ENCODE data around the gene FOLR2.

The FOLR2 gene

GRCh38 chr11:72226701-72227100, 10.1 kb downstream of the FOLR2 start:
- CTCF ChIA-PET: no interaction called here
- no peak for TF ChIP-seq ARNT (IDR thresholded peaks at IDR 0.05)
- no peak for TF ChIP-seq ZNF384 (IDR thresholded peaks at IDR 0.05)
- TF ChIP-seq FOXA1 (IDR thresholded peaks at IDR 0.05): no peak
- TF ChIP-seq HDGF (IDR thresholded peaks at IDR 0.05; ENCODE audit: borderline replicate concordance): no peak
- TF ChIP-seq TARDBP (IDR thresholded peaks at IDR 0.05): no peak
- no peak for TF ChIP-seq NFRKB (IDR thresholded peaks at IDR 0.05)
- no peak for TF ChIP-seq L3MBTL2 (conservative IDR thresholded peaks at IDR 0.05)
- TF ChIP-seq FOXM1 (IDR thresholded peaks at IDR 0.05; ENCODE audit: borderline replicate concordance): no peak
- TF ChIP-seq CTBP1 (IDR thresholded peaks at IDR 0.05; ENCODE audit: borderline replicate concordance): no peak
- TF ChIP-seq FOXK2 (IDR thresholded peaks at IDR 0.05): no peak
- TF ChIP-seq, protein P1, sequence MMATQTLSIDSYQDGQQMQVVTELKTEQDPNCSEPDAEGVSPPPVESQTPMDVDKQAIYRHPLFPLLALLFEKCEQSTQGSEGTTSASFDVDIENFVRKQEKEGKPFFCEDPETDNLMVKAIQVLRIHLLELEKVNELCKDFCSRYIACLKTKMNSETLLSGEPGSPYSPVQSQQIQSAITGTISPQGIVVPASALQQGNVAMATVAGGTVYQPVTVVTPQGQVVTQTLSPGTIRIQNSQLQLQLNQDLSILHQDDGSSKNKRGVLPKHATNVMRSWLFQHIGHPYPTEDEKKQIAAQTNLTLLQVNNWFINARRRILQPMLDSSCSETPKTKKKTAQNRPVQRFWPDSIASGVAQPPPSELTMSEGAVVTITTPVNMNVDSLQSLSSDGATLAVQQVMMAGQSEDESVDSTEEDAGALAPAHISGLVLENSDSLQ (IDR thresholded peaks at IDR 0.05): no peak
- no peak for TF ChIP-seq SP1 (IDR thresholded peaks at IDR 0.05)
- no peak for TF ChIP-seq ELF4 (IDR thresholded peaks at IDR 0.05)
- no peak for TF ChIP-seq BHLHE40 (IDR thresholded peaks at IDR 0.05; ENCODE audit: borderline replicate concordance)
- TF ChIP-seq SUZ12 (IDR thresholded peaks at IDR 0.05): no peak
- no peak for TF ChIP-seq LEF1 (IDR thresholded peaks at IDR 0.05; ENCODE audit: borderline replicate concordance)
- POLR2A ChIA-PET: interaction anchor here (6.4 kb wide), 1 partner anchor 10 kb away, joined by 45 read pairs; no protein-coding TSS in a partner anchor
- DNase-seq (ENCODE audit: extremely low spot score): no peak

- TF ChIP-seq L3MBTL2 (conservative IDR thresholded peaks at IDR 0.05) (no peak), ELF4 (IDR thresholded peaks at IDR 0.05) (no peak), FOXK2 (IDR thresholded peaks at IDR 0.05) (no peak), ARNT (IDR thresholded peaks at IDR 0.05) (no peak), HDGF (IDR thresholded peaks at IDR 0.05; ENCODE audit: borderline replicate concordance) (no peak)
- ChIA-PET POLR2A (interaction anchor here (6.4 kb wide), 1 partner anchor 9 kb away, joined by 45 read pairs; no protein-coding TSS in a partner anchor), CTCF (no interaction called here)
- no peak for DNase-seq (ENCODE audit: extremely low spot score)
Measured at GRCh38 chr11:72227316-72228228, 11.0 kb downstream of the FOLR2 start.

- CTCF ChIA-PET: no interaction called here
- TF ChIP-seq ARNT (IDR thresholded peaks at IDR 0.05) (no peak), LEF1 (IDR thresholded peaks at IDR 0.05; ENCODE audit: borderline replicate concordance) (no peak), SUZ12 (IDR thresholded peaks at IDR 0.05) (no peak), ELF4 (IDR thresholded peaks at IDR 0.05) (no peak), FOXK2 (IDR thresholded peaks at IDR 0.05) (no peak), L3MBTL2 (conservative IDR thresholded peaks at IDR 0.05) (no peak)
- DNase-seq (ENCODE audit: extremely low spot score): no peak
- POLR2A ChIA-PET: no interaction called here
Measured at GRCh38 chr11:72228229-72228843, 11.7 kb downstream of the FOLR2 start.

DNA sequence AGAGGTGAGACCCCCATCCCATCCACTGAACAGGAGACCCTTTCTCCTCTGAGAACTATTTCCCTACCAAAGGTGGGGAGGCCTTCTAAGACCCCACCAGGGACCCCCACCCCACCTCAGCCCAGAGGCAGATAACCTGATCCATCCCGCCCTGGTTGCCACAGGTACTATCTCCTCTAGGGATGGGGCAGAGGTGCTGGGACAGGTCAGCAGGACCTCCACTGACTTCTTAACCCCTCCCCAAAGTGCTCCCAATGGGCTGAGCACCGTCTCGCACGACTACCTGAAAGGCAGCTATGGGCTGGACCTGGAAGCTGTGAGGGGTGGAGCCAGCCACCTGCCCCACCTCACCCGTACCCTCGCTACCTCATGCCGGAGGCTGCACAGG, 12.2 kb downstream of the FOLR2 start:
- DNase-seq (ENCODE audit: extremely low spot score): no peak
- TF ChIP-seq HDGF (IDR thresholded peaks at IDR 0.05; ENCODE audit: borderline replicate concordance) (no peak), SUZ12 (IDR thresholded peaks at IDR 0.05) (no peak), CTBP1 (IDR thresholded peaks at IDR 0.05; ENCODE audit: borderline replicate concordance) (no peak), FOXK2 (IDR thresholded peaks at IDR 0.05) (no peak)
- TF ChIP-seq, protein P1 (IDR thresholded peaks at IDR 0.05): no peak
- POLR2A ChIA-PET: no interaction called here
- CTCF ChIA-PET: interaction anchor here (0.7 kb wide), 1 partner anchor 76 kb away, joined by 3 read pairs; no protein-coding TSS in a partner anchor

DNA sequence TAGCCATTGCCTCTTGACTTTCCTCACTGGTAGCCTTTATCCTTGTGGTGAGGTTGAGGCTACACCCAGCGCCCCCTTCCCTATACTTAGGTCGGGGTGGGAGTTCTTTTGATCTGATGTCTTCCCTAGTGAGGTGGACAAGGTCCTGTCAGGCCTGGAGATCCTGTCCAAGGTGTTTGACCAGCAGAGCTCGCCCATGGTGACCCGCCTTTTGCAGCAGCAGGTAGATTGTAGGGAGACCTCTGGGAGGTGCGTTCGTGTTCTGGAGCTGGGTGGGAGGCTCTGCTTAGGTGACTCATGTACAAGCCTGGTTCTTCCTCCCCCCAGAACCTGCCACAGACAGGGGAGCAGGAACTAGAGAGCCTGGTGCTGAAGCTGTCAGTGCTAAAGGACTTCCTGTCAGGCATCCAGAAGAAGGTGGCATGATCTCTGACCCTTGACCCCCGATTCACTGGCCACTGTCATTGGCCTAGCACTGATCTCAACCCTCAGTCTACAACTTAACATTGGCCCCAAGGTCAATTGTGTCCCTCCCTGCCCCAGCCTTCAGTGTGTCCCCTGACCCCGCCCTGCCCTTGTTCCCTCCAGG, 12.8 kb downstream of the FOLR2 start:
- ChIA-PET POLR2A (no interaction called here), CTCF (interaction anchor here (0.7 kb wide), 1 partner anchor 76 kb away, joined by 3 read pairs; no protein-coding TSS in a partner anchor)
- DNase-seq (ENCODE audit: extremely low spot score): no peak

GRCh38 chr11:72229925-72230763, 13.6 kb downstream of the FOLR2 start:
- no peak for TF ChIP-seq HDGF (IDR thresholded peaks at IDR 0.05; ENCODE audit: borderline replicate concordance)
- CTCF ChIA-PET: no interaction called here
- DNase-seq (ENCODE audit: extremely low spot score): no peak
- POLR2A ChIA-PET: no interaction called here

More for the DNA sequence above, 12.8 kb downstream of the FOLR2 start:
- TF ChIP-seq SP1 (IDR thresholded peaks at IDR 0.05) (no peak), L3MBTL2 (conservative IDR thresholded peaks at IDR 0.05) (no peak), SUZ12 (IDR thresholded peaks at IDR 0.05) (no peak), FOXA1 (IDR thresholded peaks at IDR 0.05) (no peak), BHLHE40 (IDR thresholded peaks at IDR 0.05; ENCODE audit: borderline replicate concordance) (no peak)

All from HEK293T (cell line).